Fibroblast of peridontal ligament (primary cell): ENCODE data around the gene SCUBE3.

Source experiments
- DNase-seq: peaks from one replicate; pipeline ENCODE4 v3.0.0-alpha.2; 2010; ENCODE audit errors: extremely low read depth

SCUBE3 gene

GRCh38 chr6:35300848-35301247 lies 87.1 kb downstream of the SCUBE3 start:
- no peak for DNase-seq
